ENCODE measurements around the gene NUDT2.

The NUDT2 gene

DNA sequence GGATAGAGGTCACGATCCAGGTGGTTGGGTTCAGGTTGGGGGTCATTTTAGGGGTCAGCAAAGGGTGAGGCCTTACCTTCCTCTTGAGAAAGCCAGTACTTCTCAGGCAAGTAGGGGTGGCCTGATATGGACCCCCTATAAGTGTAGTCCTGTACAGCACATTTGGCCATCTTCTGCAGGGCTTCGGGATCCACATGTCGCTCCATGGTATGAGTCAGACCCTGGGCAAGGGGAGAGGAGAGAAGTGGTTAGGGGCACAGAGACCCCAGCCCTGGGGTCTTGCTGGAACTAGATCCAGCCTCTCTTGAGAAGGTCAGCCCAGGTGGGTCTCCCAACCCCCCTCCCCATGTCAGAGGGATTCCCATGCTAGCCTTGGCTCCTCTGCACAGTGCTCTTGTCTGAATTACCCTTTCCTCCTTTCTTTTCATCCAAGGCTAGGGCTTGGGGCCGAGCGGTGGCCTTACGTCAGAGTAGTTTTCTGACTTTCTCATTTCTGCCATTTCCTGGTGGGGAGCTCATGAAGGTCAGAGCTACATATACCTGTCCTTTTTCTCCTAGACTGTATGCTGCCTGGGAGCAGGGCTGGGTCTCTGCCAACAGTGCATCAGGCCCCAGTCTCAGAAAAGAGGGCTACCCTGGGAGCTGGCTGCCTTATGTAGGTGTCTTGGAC is 56.3 kb downstream of the NUDT2 start:
- H3K27ac ChIP-seq = no peak overlapping the region
- TF ChIP-seq ZFX (IDR thresholded peaks at IDR 0.05) = no peak
- TF ChIP-seq, protein P1, sequence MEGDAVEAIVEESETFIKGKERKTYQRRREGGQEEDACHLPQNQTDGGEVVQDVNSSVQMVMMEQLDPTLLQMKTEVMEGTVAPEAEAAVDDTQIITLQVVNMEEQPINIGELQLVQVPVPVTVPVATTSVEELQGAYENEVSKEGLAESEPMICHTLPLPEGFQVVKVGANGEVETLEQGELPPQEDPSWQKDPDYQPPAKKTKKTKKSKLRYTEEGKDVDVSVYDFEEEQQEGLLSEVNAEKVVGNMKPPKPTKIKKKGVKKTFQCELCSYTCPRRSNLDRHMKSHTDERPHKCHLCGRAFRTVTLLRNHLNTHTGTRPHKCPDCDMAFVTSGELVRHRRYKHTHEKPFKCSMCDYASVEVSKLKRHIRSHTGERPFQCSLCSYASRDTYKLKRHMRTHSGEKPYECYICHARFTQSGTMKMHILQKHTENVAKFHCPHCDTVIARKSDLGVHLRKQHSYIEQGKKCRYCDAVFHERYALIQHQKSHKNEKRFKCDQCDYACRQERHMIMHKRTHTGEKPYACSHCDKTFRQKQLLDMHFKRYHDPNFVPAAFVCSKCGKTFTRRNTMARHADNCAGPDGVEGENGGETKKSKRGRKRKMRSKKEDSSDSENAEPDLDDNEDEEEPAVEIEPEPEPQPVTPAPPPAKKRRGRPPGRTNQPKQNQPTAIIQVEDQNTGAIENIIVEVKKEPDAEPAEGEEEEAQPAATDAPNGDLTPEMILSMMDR (conservative IDR thresholded peaks at IDR 0.05) = no peak

DNA sequence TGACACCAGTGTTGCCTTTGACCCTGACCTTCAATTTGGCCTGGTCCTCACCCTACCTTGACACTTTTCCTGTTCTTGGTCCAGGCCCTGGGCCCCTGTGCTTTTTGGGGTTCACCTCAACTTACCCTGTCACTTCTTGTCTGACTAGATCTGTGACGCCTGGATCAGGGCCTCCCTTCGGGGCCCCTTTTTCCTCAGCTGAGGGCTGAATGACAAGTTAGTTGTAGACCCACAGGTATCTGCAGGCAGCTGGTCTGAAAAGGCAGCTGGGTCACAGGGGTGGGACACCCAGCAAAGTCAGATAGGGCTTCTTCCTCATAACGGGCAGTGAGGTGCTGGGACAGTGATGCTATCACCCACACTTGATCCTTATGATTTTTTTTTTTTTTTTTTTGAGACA is 57.3 kb downstream of the NUDT2 start:
- TF ChIP-seq ZFX (IDR thresholded peaks at IDR 0.05) = no peak
- TF ChIP-seq, protein P1 (conservative IDR thresholded peaks at IDR 0.05) = no peak
- no peak overlapping the region for H3K27ac ChIP-seq

DNA sequence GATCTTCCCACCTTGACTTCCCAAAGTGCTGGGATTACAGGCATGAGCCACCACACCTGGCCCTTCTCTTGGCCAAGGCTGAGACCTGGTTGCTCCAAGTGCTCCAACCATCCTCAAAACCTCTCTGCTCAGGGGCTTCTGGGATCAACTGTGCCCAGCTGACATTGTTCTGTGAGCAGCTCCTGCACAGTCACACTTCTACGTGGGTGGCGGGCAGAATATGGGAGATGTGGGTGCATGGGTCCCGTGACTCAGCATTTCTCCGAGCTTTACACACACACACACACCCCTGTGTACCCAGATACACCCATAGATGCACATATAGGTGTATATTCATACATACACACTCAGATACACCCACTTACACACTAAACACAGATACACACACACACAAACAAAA is 57.9 kb downstream of the NUDT2 start:
- no peak for TF ChIP-seq ZFX (IDR thresholded peaks at IDR 0.05)
- TF ChIP-seq, protein P1 (conservative IDR thresholded peaks at IDR 0.05) = no peak
- no peak overlapping the region for H3K27ac ChIP-seq

DNA sequence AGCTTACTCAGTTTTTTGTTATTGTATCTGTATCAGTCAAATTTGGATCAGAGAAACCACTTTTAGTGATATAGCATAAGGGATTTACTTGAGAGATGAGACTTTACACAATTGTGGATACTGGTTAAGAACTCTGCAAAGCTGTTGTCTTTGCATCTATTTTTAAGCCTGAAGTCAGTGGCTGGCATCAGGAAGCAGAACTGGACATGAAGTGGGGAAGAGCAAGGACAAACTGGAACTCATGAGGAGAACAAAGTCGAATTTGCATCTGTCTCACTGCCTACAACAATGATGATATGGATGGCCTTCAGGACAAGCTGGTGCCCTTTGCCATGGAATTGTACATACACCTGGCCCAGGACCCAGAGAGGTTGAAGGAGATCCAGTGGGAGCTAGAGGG is 63.1 kb downstream of the NUDT2 start:
- TF ChIP-seq, protein P1 (conservative IDR thresholded peaks at IDR 0.05) = no peak
- no peak for TF ChIP-seq ZFX (IDR thresholded peaks at IDR 0.05)

More for the DNA sequence above, 63.1 kb downstream of the NUDT2 start:
- H3K27ac ChIP-seq = no peak overlapping the region
